HL-60 (cell line): ENCODE measurements around the gene SLC25A6.
A peak's percentile ranks its signal among the peaks of the same experiment; 100 is the strongest.

ENCODE experiments used
- DNase-seq, 2 experiments: peaks; one replicate each; pipeline ENCODE4 v3.0.0-alpha.2; 2010 to 2020; ENCODE audit warnings: low read depth in 1 of 2, low spot score in 1 of 2
- H3K27ac ChIP-seq: fragments of 250-450 bp; sonication (Bioruptor Pico); replicated peaks from 2 replicates; pipeline ENCODE4 v1.5.1; 2020; ENCODE audit warnings: mild to moderate bottlenecking, moderate library complexity
- H3K27me3 ChIP-seq: fragments of 250-450 bp; sonication (Bioruptor Pico); 2 replicates; pipeline ENCODE4 v1.5.1; 2021; ENCODE audit warnings: mild to moderate bottlenecking, moderate library complexity; ENCODE audit not compliant: insufficient read depth, poor library complexity, severe bottlenecking
- H3K4me3 ChIP-seq: replicated peaks from 2 replicates; pipeline ENCODE4 v1.5.1; 2011; ENCODE audit warnings: mild to moderate bottlenecking, control low read depth, low read length; ENCODE audit not compliant: insufficient read depth
- CTCF ChIP-seq: IDR thresholded peaks from one replicate; pipeline ENCODE4 v1.5.1; 2011; ENCODE audit warnings: low read length, control low read depth, inconsistent platforms; ENCODE audit not compliant: insufficient read depth
- GABPA ChIP-seq: IDR thresholded peaks from 2 replicates; pipeline ENCODE4 v1.6.1; 2012; ENCODE audit warnings: low read depth
- POLR2AphosphoS5 ChIP-seq: IDR thresholded peaks from 2 replicates; pipeline ENCODE4 v1.6.1; 2012; ENCODE audit warnings: low read depth
- REST ChIP-seq: IDR thresholded peaks from 2 replicates; pipeline ENCODE4 v1.6.1; 2012; ENCODE audit warnings: low read depth; ENCODE audit not compliant: insufficient replicate concordance
- SPI1 ChIP-seq: IDR thresholded peaks from 2 replicates; pipeline ENCODE4 v1.6.1; 2012; ENCODE audit warnings: low read depth, mild to moderate bottlenecking, borderline replicate concordance

Gene SLC25A6

GRCh38 chrX:1389181-1389992 lies 2.5 kb downstream of the SLC25A6 start:
- no peak overlapping the region for H3K27ac ChIP-seq
- no peaks in the 10 kb centered on the region for H3K27me3 ChIP-seq
- DNase-seq: no peak
- TF ChIP-seq GABPA: no peak
- TF ChIP-seq REST: no peak
- TF ChIP-seq CTCF: no peak
- TF ChIP-seq SPI1: no peak
- TF ChIP-seq POLR2AphosphoS5: no peak; the same call in 1 of the 2 replicates
- H3K4me3 ChIP-seq: no peak overlapping the region

- DNase-seq: no peak
- H3K27ac ChIP-seq: no peak overlapping the region
- TF ChIP-seq GABPA (no peak), POLR2AphosphoS5 (no peak), CTCF (no peak), REST (no peak), SPI1 (no peak)
- no peaks in the 10 kb centered on the region for H3K27me3 ChIP-seq
- H3K4me3 ChIP-seq: no peak overlapping the region
Observed at GRCh38 chrX:1388651-1389050, 3.3 kb downstream of the SLC25A6 start.

- Histone ChIP-seq H3K4me3 (no peak overlapping the region), H3K27ac (no peak overlapping the region), H3K27me3 (no peaks in the 10 kb centered on the region)
- no peak for DNase-seq
- TF ChIP-seq GABPA (no peak), POLR2AphosphoS5 (peak; percentile 30; the same call in 1 of the 2 replicates), SPI1 (no peak)
Observed at GRCh38 chrX:1387141-1387776, 4.7 kb downstream of the SLC25A6 start.

- no peak overlapping the region for H3K27ac ChIP-seq
- no peaks in the 10 kb centered on the region for H3K27me3 ChIP-seq
- DNase-seq: no peak
- H3K4me3 ChIP-seq: no peak overlapping the region
- no peak for TF ChIP-seq CTCF
- no peak for TF ChIP-seq SPI1
- TF ChIP-seq POLR2AphosphoS5: no peak
- TF ChIP-seq GABPA: no peak
- TF ChIP-seq REST: no peak
Observed at GRCh38 chrX:1386338-1387127, 5.4 kb downstream of the SLC25A6 start.
